K562 (cell line): Measurements from ENCODE around the gene UBE3B.

Source experiments
- CBX5 ChIP-seq: IDR thresholded peaks from 2 replicates; pipeline ENCODE4 v1.6.1; 2014; ENCODE audit warnings: low read depth, borderline replicate concordance
- NR2C2 ChIP-seq, 2 experiments: fragments of 200-800 bp in 1 of 2; sonication (Bioruptor generic) in 1 of 2; sonication (generic) in 1 of 2; formaldehyde crosslinking in 1 of 2; IDR thresholded peaks; 2 replicates each; pipeline versions ENCODE4 v1.6.1 to v1.8.0; 2016 to 2022; ENCODE audit warnings: mild to moderate bottlenecking in 1 of 2, missing compliant biosample characterization in 1 of 2, missing genetic modification characterization in 1 of 2, missing genetic modification reagents in 1 of 2

- TF ChIP-seq NR2C2 (CRISPR knock-in tag; IDR thresholded peaks at IDR 0.05) (no peak), NR2C2 (tag; IDR thresholded peaks at IDR 0.05) (no peak), CBX5 (no peak)
Observed at GRCh38 chr12:109579639-109580038, 102.2 kb downstream of the UBE3B start.
